ENCODE results near the gene BZW1. TPM values are rescaled to one million over a fixed set of nuclear protein-coding genes. Genes with fewer than 3 reads are reported as not detected.

The BZW1 gene
- total and polyA plus RNA-seq, 2 experiments from 2014 or later, result 118 to 323 TPM

- Histone ChIP-seq H4K20me1 (replicated peaks; ENCODE audit: insufficient read depth) (peaks cover 14% of the 10 kb centered on the region; the same call in 1 of the 2 replicates), H3K27me3 (ENCODE audit: insufficient read depth) (no peaks in the 10 kb centered on the region)
Observed at GRCh38 chr2:200862532-200863000, 50.9 kb downstream of the BZW1 start.

More at GRCh38 chr2:200862532-200863000, 50.9 kb downstream of the BZW1 start:
- Histone ChIP-seq H2AFZ (no peak overlapping the region), H3K9me2 (ENCODE audit: insufficient read depth) (no peaks in the 10 kb centered on the region), H3K4me2 (peak overlapping the region; percentile 78), H3K36me3 (ENCODE audit: insufficient read depth) (peaks cover 31% of the 10 kb centered on the region), H3K4me1 (ENCODE audit: insufficient read depth) (peaks cover 18% of the 10 kb centered on the region), H3K4me3 (peak overlapping the region; percentile 85), H3K27ac (ENCODE audit: low read depth) (no peak overlapping the region), H3F3A (replicated peaks; ENCODE audit: low read depth) (peaks cover 3% of the 10 kb centered on the region; the same call in 1 of the 2 replicates), H3K79me2 (replicated peaks; ENCODE audit: insufficient read depth) (peaks cover 64% of the 10 kb centered on the region)
- Mint-ChIP-seq H3K4me3 (peak overlapping the region; percentile 99), H3K27ac (peak overlapping the region; percentile 51), H3K4me1 (peaks cover 17% of the 10 kb centered on the region), H3K27me3 (ENCODE audit: insufficient read depth, low read depth, poor library complexity) (peaks cover 7% of the 10 kb centered on the region), H3K36me3 (ENCODE audit: low read depth) (peaks cover 43% of the 10 kb centered on the region), H3K9me3 (no peaks in the 10 kb centered on the region)
- DNase-seq (ENCODE audit: low spot score), result peak; percentile 39
- TF ChIP-seq ZNF462 (CRISPR knock-in tag; IDR thresholded peaks at IDR 0.05) (no peak), POLR2AphosphoS5 (IDR thresholded peaks at IDR 0.05; ENCODE audit: low read depth) (no peak), REST (IDR thresholded peaks at IDR 0.05; ENCODE audit: unreplicated experiment) (no peak), ETS1 (IDR thresholded peaks at IDR 0.05) (no peak), NANOG (IDR thresholded peaks at IDR 0.05; ENCODE audit: borderline replicate concordance) (no peak), CREB1 (CRISPR knock-in tag; IDR thresholded peaks at IDR 0.05; ENCODE audit: low read depth) (peak; percentile 59)
- ATAC-seq, result no peak

Measured in GM23338 (cell line).